Stomach (tissue), 9 donors: ENCODE measurements around the gene EIF4A2. TPM values are rescaled to one million over a fixed set of nuclear protein-coding genes. Genes with fewer than 3 reads are reported as not detected.
"Not testable (repeated sequence)": the region's sequence is repeated elsewhere in the genome, so short reads cannot be mapped to it uniquely, and the experiment has no call there.

Source experiments
- DNase-seq, 2 donors: peaks; one replicate each; pipeline versions ENCODE4 v3.0.0 to v3.0.0-alpha.2; 2013 to 2019
- H3K27ac ChIP-seq, 5 donors: fragments of 200-600 bp in 4 of 5; sonication (generic) in 4 of 5; one replicate each; pipeline ENCODE4 v1.5.1; 2013 to 2019; ENCODE audit warnings: mild to moderate bottlenecking in 1 of 5, moderate library complexity in 1 of 5
- H3K27me3 ChIP-seq, 3 donors: fragments of 200-600 bp; sonication (generic); one replicate each; pipeline ENCODE4 v1.5.1; 2017 to 2019; ENCODE audit warnings: mixed run types in 1 of 3
- H3K36me3 ChIP-seq, 4 donors: fragments of 200-600 bp; sonication (generic); 1 replicate in 3 of 4; 2 replicates in 1 of 4; pipeline ENCODE4 v1.5.1; 2016 to 2019
- H3K4me1 ChIP-seq, 4 donors: fragments of 200-600 bp; sonication (generic); one replicate each; pipeline ENCODE4 v1.5.1; 2016 to 2019
- H3K4me3 ChIP-seq, 4 donors: fragments of 200-600 bp; sonication (generic) in 3 of 4; one replicate each; pipeline ENCODE4 v1.5.1; 2016 to 2019; ENCODE audit warnings: mild to moderate bottlenecking in 1 of 4
- H3K9me3 ChIP-seq, 4 donors: fragments of 200-600 bp; sonication (generic); one replicate each; pipeline ENCODE4 v1.5.1; 2016 to 2019
- CTCF ChIP-seq, 7 experiments: fragments of 450-650 bp in 4 of 7; fragments of 200-600 bp in 3 of 7; sonication (generic) in 3 of 7; IDR thresholded peaks; one replicate each; pipeline ENCODE4 v1.5.1; 2016 to 2019; ENCODE audit warnings: antibody characterized with exemption in 7 of 7, control low read depth in 2 of 7, mild to moderate bottlenecking in 1 of 7
- EP300 ChIP-seq: sonication (generic); formaldehyde crosslinking; IDR thresholded peaks from one replicate; pipeline ENCODE4 v1.6.1; 2017; ENCODE audit warnings: antibody characterized with exemption
- POLR2A ChIP-seq, 4 donors: fragments of 450-650 bp; IDR thresholded peaks; one replicate each; pipeline ENCODE4 v1.6.1; 2016; ENCODE audit warnings: antibody characterized with exemption in 4 of 4, control low read depth in 2 of 4, mild to moderate bottlenecking in 1 of 4, moderate library complexity in 1 of 4
- POLR2AphosphoS5 ChIP-seq, 3 donors: sonication (generic); formaldehyde crosslinking; IDR thresholded peaks; one replicate each; pipeline ENCODE4 v1.6.1; 2016; ENCODE audit warnings: antibody characterized with exemption in 3 of 3
- WGBS, 5 donors: extraction: QIAGEN DNeasy Blood & Tissue Kit in 3 of 5; methylation state at CpG; one replicate each; pipeline versions ENCODE4 v1.1.5 to v1.1.7; 2013 to 2018; 5-methylcytosine and 5-hydroxymethylcytosine counted together
- intact Hi-C: fragments of 100-400 bp; cut with DNase I; formaldehyde crosslinking; loops from one replicate; pipeline ENCODE4 v1.15.1; 2023; ENCODE audit warnings: low total_unique reads
- polyA plus RNA-seq, 3 donors: library from polyadenylated mRNA; stranded (reverse); fragments of 200-250 nt; gene quantifications; one replicate each; pipeline ENCODE4 v1.2.3, GENCODE V29; 2013
- total RNA-seq, 5 donors: library from RNA; depleted of rRNA; stranded (reverse); fragments of >200 nt; gene quantifications; one replicate each; pipeline versions ENCODE4 v1.1.0 to v1.2.3, GENCODE V29; 2014 to 2016
- donor health status: healthy with polysubstance abuse.
- donor health status: Bipolar disorder and iron deficiency.
- donor health status: healthy.

EIF4A2 gene
- total and polyA plus RNA-seq, 8 donors, result 165 to 1,058 (median 391) TPM

GRCh38 chr3:186818956-186819355, 35.6 kb downstream of the EIF4A2 start:
- Histone ChIP-seq H3K36me3 (no peaks in the 10 kb centered on the region), H3K27ac (no peak overlapping the region), H3K4me3 (no peak overlapping the region), H3K9me3 (no peaks in the 10 kb centered on the region), H3K4me1 (peaks cover 0 to 4% (median 0%) of the 10 kb centered on the region in 4 donors), H3K27me3 (peaks cover 0 to 14% (median 5%) of the 10 kb centered on the region in 3 donors)
- WGBS, 5 donors, result 82 to 96% (median 95%) methylated on average over 1 of the region's 1 CpG
- intact Hi-C loops, result loop anchor here (5.0 kb wide), 1 partner anchor 202 kb away; no protein-coding TSS in a partner anchor
- DNase-seq, result no peak
- TF ChIP-seq EP300 (no peak), POLR2A (IDR thresholded peaks at IDR 0.05) (no peak), CTCF (IDR thresholded peaks at IDR 0.05) (no peak), POLR2AphosphoS5 (IDR thresholded peaks at IDR 0.05) (no peak)

GRCh38 chr3:186821429-186822387, 38.3 kb downstream of the EIF4A2 start:
- 42 to 50% (median 47%) methylated on average over 11 of the region's 11 CpGs for WGBS, 5 donors

GRCh38 chr3:186822388-186822759, 39.0 kb downstream of the EIF4A2 start:
- 22 to 60% (median 38%) methylated on average over 1 of the region's 1 CpG for WGBS, 5 donors

More at GRCh38 chr3:186821429-186822387, 38.3 kb downstream of the EIF4A2 start:
- H3K9me3 ChIP-seq, result no peaks in the 10 kb centered on the region
- intact Hi-C loops, result no loop called here
- no peaks in the 10 kb centered on the region for H3K36me3 ChIP-seq
- TF ChIP-seq EP300 (no peak), CTCF (IDR thresholded peaks at IDR 0.05) (peak in 4 of 7 experiments; percentile 28 to 66 (median 58))
- peak in 1 of 2 donors; percentile 80 for DNase-seq
- H3K27ac ChIP-seq, result no peak overlapping the region
- H3K4me1 ChIP-seq, result peaks cover 0 to 21% (median 19%) of the 10 kb centered on the region in 4 donors
- no peak overlapping the region for H3K4me3 ChIP-seq
- H3K27me3 ChIP-seq, result peaks cover 0 to 39% (median 33%) of the 10 kb centered on the region in 3 donors

GRCh38 chr3:186823386-186823785, 40.0 kb downstream of the EIF4A2 start:
- peaks cover 1 to 48% (median 41%) of the 10 kb centered on the region in 3 donors for H3K27me3 ChIP-seq
- no peaks in the 10 kb centered on the region for H3K9me3 ChIP-seq
- DNase-seq, result no peak
- peaks cover 0 to 33% (median 30%) of the 10 kb centered on the region in 4 donors for H3K4me1 ChIP-seq
- TF ChIP-seq CTCF (IDR thresholded peaks at IDR 0.05), result no peak
- no peak for TF ChIP-seq EP300
- no peak for TF ChIP-seq POLR2AphosphoS5 (IDR thresholded peaks at IDR 0.05)
- TF ChIP-seq POLR2A (IDR thresholded peaks at IDR 0.05), result no peak
- H3K36me3 ChIP-seq, result no peaks in the 10 kb centered on the region
- intact Hi-C loops, result no loop called here
- H3K4me3 ChIP-seq, result no peak overlapping the region
- no peak overlapping the region for H3K27ac ChIP-seq
- 64 to 83% (median 69%) methylated on average over 2 of the region's 2 CpGs for WGBS, 5 donors

More at GRCh38 chr3:186822388-186822759, 39.0 kb downstream of the EIF4A2 start:
- H3K27ac ChIP-seq, H3K4me3 ChIP-seq, H3K9me3 ChIP-seq, DNase-seq, H3K36me3 ChIP-seq, intact Hi-C loops: not testable (repeated sequence)
- peaks cover 0 to 26% (median 23%) of the 10 kb centered on the region in 4 donors for H3K4me1 ChIP-seq
- H3K27me3 ChIP-seq, result peaks cover 0 to 41% (median 34%) of the 10 kb centered on the region in 3 donors
